ENCODE data around the gene SLC35G3. TPM values are rescaled to one million over a fixed set of nuclear protein-coding genes. Genes with fewer than 3 reads are reported as not detected.

The SLC35G3 gene
- total RNA-seq, 1 donor from 2014 or later, result not detected

DNA sequence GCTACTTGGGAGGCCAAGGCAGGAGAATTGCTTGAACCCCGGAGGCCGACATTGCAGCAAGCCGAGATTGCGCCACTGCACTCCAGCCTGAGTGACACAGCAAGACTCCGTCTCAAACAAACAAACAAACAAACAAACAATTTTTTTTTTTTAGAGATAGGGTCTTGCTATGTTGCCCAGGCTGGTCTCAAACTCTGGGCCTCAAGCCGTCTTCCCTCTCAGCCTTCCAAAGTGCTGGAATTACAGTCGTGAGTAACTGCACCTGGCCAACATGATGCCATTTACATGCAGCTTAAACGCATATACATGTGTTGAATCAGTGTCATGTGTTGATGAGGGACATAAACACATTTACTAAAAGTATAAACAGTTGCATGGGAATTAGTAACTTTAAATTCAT lies 46.7 kb upstream of the SLC35G3 start:
- Mint-ChIP-seq H3K36me3 (ENCODE audit: low read depth, unreplicated experiment) (no peaks in the 10 kb centered on the region), H3K9me3 (ENCODE audit: unreplicated experiment) (no peaks in the 10 kb centered on the region), H3K4me1 (ENCODE audit: unreplicated experiment) (peaks cover 19% of the 10 kb centered on the region), H3K27me3 (ENCODE audit: unreplicated experiment) (peaks cover 10% of the 10 kb centered on the region), H3K4me3 (ENCODE audit: unreplicated experiment) (no peak overlapping the region), H3K27ac (ENCODE audit: unreplicated experiment) (no peak overlapping the region)
- DNase-seq (ENCODE audit: low spot score), result no peak
- TF ChIP-seq, protein P1, sequence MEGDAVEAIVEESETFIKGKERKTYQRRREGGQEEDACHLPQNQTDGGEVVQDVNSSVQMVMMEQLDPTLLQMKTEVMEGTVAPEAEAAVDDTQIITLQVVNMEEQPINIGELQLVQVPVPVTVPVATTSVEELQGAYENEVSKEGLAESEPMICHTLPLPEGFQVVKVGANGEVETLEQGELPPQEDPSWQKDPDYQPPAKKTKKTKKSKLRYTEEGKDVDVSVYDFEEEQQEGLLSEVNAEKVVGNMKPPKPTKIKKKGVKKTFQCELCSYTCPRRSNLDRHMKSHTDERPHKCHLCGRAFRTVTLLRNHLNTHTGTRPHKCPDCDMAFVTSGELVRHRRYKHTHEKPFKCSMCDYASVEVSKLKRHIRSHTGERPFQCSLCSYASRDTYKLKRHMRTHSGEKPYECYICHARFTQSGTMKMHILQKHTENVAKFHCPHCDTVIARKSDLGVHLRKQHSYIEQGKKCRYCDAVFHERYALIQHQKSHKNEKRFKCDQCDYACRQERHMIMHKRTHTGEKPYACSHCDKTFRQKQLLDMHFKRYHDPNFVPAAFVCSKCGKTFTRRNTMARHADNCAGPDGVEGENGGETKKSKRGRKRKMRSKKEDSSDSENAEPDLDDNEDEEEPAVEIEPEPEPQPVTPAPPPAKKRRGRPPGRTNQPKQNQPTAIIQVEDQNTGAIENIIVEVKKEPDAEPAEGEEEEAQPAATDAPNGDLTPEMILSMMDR (IDR thresholded peaks at IDR 0.05; ENCODE audit: unreplicated experiment), result no peak

DNA sequence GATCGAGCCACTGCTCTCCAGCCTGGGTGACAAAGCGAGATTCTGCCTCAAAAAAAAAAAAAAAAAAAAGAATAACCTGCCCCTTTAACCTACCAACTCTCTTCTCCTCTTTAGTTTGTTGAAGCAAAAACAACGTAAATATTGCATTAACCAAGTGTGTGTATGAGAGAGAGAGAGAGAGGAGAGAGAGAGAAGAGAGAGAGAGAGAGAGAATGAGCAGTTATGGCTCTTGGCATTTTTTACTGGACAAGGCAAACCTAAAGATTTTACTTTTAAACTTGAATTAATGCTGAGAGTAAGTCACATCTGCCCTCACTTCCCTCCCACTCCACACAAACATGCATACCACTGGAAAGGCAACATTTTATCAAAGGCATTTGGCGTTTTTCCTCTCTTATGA lies 45.6 kb upstream of the SLC35G3 start:
- no peak for DNase-seq (ENCODE audit: low spot score)
- no peaks in the 10 kb centered on the region for H3K36me3 Mint-ChIP-seq (ENCODE audit: low read depth, unreplicated experiment)
- H3K27ac Mint-ChIP-seq (ENCODE audit: unreplicated experiment), result no peak overlapping the region
- H3K4me1 Mint-ChIP-seq (ENCODE audit: unreplicated experiment), result peaks cover 16% of the 10 kb centered on the region
- no peaks in the 10 kb centered on the region for H3K9me3 Mint-ChIP-seq (ENCODE audit: unreplicated experiment)
- H3K4me3 Mint-ChIP-seq (ENCODE audit: unreplicated experiment), result no peak overlapping the region
- TF ChIP-seq, protein P1 (IDR thresholded peaks at IDR 0.05; ENCODE audit: unreplicated experiment), result no peak
- peaks cover 10% of the 10 kb centered on the region for H3K27me3 Mint-ChIP-seq (ENCODE audit: unreplicated experiment)

DNA sequence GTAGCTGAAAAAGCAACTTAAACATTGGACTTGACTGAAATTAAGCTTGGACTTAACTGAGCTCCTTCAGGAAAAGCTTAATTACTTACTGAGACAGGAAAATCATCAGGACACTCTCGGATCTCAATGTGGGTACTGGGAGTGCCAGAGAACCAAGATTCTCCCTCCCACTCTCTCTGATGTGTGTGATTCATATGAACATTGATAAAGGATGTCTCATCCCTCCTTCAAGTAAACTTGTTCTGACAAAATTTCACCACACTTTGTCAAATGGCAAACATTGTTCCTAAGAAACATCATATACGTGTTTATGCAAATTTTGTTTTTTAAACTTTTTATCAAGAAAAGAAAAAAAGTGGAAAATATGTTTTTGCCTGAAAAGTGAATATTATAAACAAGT lies 44.6 kb upstream of the SLC35G3 start:
- H3K9me3 Mint-ChIP-seq (ENCODE audit: unreplicated experiment), result no peaks in the 10 kb centered on the region
- H3K36me3 Mint-ChIP-seq (ENCODE audit: low read depth, unreplicated experiment), result no peaks in the 10 kb centered on the region

DNA sequence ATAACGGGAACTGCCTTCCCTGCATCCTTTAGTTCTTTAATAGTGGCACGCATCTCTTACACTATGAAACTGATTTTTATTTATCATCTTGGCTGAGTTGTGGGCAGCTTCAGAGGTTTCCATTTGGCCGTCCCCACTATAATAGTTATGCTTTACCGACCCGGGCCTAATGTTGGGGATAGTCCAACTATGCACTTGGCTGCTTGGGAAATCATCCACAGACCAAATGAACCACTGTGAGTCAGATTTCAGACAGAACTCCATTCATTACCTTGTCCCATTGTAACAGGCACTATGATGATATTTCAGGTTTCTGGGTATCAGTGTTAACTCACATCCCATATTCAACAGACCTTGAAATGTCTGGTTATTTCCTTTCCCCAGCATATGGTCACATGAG lies 42.6 kb upstream of the SLC35G3 start:
- no peak overlapping the region for H3K27ac Mint-ChIP-seq (ENCODE audit: unreplicated experiment)
- H3K27me3 Mint-ChIP-seq (ENCODE audit: unreplicated experiment), result peaks cover 6% of the 10 kb centered on the region
- no peaks in the 10 kb centered on the region for H3K9me3 Mint-ChIP-seq (ENCODE audit: unreplicated experiment)
- no peaks in the 10 kb centered on the region for H3K36me3 Mint-ChIP-seq (ENCODE audit: low read depth, unreplicated experiment)
- TF ChIP-seq, protein P1 (IDR thresholded peaks at IDR 0.05; ENCODE audit: unreplicated experiment), result no peak
- H3K4me3 Mint-ChIP-seq (ENCODE audit: unreplicated experiment), result no peak overlapping the region
- H3K4me1 Mint-ChIP-seq (ENCODE audit: unreplicated experiment), result peaks cover 4% of the 10 kb centered on the region
- no peak for DNase-seq (ENCODE audit: low spot score)

More for the DNA sequence above, 44.6 kb upstream of the SLC35G3 start:
- Mint-ChIP-seq H3K27ac (ENCODE audit: unreplicated experiment) (no peak overlapping the region), H3K4me3 (ENCODE audit: unreplicated experiment) (no peak overlapping the region), H3K27me3 (ENCODE audit: unreplicated experiment) (peaks cover 6% of the 10 kb centered on the region), H3K4me1 (ENCODE audit: unreplicated experiment) (peaks cover 6% of the 10 kb centered on the region)
- TF ChIP-seq, protein P1 (IDR thresholded peaks at IDR 0.05; ENCODE audit: unreplicated experiment), result no peak
- DNase-seq (ENCODE audit: low spot score), result no peak

DNA sequence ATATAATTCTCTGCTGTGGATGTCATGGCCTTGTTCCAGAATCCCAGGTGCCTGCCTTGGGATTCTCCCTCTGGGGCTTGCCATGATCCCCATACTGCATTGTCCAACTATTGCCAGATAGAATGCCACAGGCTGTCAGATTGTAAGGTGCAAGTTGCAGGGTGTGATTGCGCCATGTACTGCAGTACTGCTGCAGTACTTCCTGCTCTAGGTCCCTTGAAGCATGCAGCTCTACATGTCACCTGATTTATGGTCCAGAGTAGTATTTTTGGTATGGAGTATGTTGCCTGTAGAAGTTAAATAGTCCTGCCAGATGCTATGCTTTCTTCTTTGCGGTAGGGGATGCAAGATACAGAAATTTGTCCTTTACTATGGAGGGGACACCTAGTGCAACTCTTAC lies 41.7 kb upstream of the SLC35G3 start:
- H3K36me3 Mint-ChIP-seq (ENCODE audit: low read depth, unreplicated experiment), result no peaks in the 10 kb centered on the region
- TF ChIP-seq, protein P1 (IDR thresholded peaks at IDR 0.05; ENCODE audit: unreplicated experiment), result no peak
- H3K27ac Mint-ChIP-seq (ENCODE audit: unreplicated experiment), result no peak overlapping the region
- peaks cover 4% of the 10 kb centered on the region for H3K27me3 Mint-ChIP-seq (ENCODE audit: unreplicated experiment)
- no peak for DNase-seq (ENCODE audit: low spot score)
- no peaks in the 10 kb centered on the region for H3K9me3 Mint-ChIP-seq (ENCODE audit: unreplicated experiment)
- peaks cover 6% of the 10 kb centered on the region for H3K4me1 Mint-ChIP-seq (ENCODE audit: unreplicated experiment)
- no peak overlapping the region for H3K4me3 Mint-ChIP-seq (ENCODE audit: unreplicated experiment)
